ENCODE data around the gene KRTAP2-2.

- TF ChIP-seq POLR2A (IDR thresholded peaks at IDR 0.05; ENCODE audit: low read length) (no peak), CTCF (IDR thresholded peaks at IDR 0.05) (no peak), NFE2L2 (conservative IDR thresholded peaks at IDR 0.05; ENCODE audit: low read length) (no peak), HMGXB4 (CRISPR knock-in tag; IDR thresholded peaks at IDR 0.05; ENCODE audit: borderline replicate concordance) (no peak), ZFP36 (IDR thresholded peaks at IDR 0.05; ENCODE audit: borderline replicate concordance, partially characterized antibody) (no peak), CBX2 (IDR thresholded peaks at IDR 0.05; ENCODE audit: borderline replicate concordance, low read depth) (no peak), PHF8 (IDR thresholded peaks at IDR 0.05; ENCODE audit: borderline replicate concordance, low read depth) (no peak)
- TF ChIP-seq, protein P1, sequence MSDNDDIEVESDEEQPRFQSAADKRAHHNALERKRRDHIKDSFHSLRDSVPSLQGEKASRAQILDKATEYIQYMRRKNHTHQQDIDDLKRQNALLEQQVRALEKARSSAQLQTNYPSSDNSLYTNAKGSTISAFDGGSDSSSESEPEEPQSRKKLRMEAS (IDR thresholded peaks at IDR 0.05), result no peak
These were observed 43.5 kb upstream of the KRTAP2-2 start for GRCh38 chr17:41098481-41098880.
